D721Med (cell line): Measurements from ENCODE around the gene PRR7.
A peak's percentile ranks its signal among the peaks of the same experiment; 100 is the strongest.

ENCODE experiments used
- DNase-seq: peaks from one replicate; pipeline ENCODE4 v3.0.0; 2011; ENCODE audit warnings: low spot score; ENCODE audit not compliant: insufficient read length
- FAIRE-seq: peaks from 2 replicates; lab custom pipeline; 2011; peaks lifted over from hg19 to GRCh38; lab: Jason Lieb, UNC
- TF ChIP-seq, protein P1 (sequence below): IDR thresholded peaks from 2 replicates; pipeline ENCODE4 v1.5.1; 2012; ENCODE audit warnings: mild to moderate bottlenecking, control low read depth; ENCODE audit not compliant: insufficient read depth; ENCODE audit errors: missing control alignments

PRR7 gene

DNA sequence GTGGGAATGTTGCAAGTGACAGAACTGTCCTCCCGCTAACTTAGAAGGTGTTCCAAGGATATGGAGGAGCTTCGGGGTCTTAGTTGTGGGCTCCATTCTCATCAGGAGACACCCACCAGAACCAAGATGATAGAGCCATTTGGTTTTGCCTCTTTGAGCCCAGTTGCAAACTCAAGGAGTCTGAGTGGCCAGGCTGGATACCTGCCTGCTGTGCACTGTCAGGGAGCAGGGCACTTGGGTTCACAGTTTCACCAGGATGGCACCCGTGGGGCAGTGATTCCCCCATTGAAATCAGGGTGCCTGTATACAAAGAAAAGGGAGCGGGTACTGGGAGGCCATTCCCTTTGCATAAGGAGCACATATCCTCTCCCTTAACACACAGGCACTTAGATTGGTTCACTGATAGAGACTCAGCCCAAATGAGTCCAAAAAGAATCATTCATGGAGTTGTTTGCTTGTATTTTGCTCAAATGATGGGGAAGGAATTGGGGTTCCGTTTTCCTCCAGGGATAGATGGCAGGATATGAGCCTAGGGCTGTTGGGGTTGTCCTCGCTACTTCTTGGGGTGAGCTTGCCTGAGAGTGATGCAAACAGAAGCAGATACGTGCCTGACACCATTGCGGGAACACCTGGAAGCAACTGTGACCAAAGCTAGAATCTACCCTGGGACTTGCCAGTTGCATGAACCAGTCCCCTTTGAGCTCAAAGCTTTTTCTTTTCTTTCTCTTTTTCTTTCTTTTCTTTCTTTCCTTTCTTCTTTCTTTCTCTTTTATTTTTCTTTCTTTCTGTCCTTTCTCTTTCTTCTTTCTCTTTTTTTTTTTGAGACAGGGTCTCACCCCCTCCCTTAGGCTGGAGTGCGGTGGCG, 1.3 kb upstream of the PRR7 start:
- FAIRE-seq (no peak), DNase-seq (no peak)
- TF ChIP-seq, protein P1, sequence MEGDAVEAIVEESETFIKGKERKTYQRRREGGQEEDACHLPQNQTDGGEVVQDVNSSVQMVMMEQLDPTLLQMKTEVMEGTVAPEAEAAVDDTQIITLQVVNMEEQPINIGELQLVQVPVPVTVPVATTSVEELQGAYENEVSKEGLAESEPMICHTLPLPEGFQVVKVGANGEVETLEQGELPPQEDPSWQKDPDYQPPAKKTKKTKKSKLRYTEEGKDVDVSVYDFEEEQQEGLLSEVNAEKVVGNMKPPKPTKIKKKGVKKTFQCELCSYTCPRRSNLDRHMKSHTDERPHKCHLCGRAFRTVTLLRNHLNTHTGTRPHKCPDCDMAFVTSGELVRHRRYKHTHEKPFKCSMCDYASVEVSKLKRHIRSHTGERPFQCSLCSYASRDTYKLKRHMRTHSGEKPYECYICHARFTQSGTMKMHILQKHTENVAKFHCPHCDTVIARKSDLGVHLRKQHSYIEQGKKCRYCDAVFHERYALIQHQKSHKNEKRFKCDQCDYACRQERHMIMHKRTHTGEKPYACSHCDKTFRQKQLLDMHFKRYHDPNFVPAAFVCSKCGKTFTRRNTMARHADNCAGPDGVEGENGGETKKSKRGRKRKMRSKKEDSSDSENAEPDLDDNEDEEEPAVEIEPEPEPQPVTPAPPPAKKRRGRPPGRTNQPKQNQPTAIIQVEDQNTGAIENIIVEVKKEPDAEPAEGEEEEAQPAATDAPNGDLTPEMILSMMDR = no peak

DNA sequence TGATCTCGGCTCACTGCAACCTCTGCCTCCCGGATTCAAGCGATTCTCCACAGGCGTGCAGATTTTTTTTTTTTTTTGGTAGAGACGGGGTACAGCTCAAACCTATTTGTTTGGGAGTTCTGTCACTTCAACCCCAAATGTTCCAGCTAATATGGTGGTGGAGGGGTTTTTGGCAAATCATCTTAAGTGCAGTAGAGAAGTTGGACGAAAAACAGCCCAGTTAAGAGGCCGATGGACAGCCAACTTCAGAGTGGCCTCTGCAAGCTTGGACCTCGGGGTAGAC, 756 bp upstream of the PRR7 start:
- DNase-seq (no peak), FAIRE-seq (no peak)
- TF ChIP-seq, protein P1 = no peak

DNA sequence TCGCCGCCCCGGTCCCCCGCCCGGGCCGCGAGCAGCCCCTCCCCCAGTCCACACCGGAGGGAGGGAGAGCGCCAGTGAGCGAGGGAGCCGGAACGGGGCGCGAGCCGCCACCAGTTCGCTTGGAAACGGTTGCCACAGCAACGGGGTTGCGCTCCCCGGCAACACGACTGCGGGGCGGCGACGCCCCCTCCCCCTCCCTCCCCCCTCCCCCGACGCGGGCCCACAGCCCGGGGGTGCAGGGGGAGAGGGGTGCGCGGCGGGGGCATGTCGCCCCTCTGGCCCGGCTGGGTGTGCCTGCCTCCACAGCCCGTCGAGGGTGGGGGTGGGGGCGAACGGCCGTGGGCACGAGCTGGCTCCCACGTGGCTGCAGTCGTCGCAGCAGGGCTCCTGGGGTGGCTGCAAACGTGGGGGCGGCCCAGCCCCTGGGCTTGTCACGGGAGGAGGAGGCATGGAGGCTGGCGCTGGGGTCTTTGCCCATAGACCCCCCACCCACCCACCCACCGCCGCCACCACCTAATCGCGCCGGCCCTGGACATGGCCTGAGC, 524 bp downstream of the PRR7 start:
- FAIRE-seq (no peak), DNase-seq (peak; percentile 68)
- TF ChIP-seq, protein P1 = no peak

DNA sequence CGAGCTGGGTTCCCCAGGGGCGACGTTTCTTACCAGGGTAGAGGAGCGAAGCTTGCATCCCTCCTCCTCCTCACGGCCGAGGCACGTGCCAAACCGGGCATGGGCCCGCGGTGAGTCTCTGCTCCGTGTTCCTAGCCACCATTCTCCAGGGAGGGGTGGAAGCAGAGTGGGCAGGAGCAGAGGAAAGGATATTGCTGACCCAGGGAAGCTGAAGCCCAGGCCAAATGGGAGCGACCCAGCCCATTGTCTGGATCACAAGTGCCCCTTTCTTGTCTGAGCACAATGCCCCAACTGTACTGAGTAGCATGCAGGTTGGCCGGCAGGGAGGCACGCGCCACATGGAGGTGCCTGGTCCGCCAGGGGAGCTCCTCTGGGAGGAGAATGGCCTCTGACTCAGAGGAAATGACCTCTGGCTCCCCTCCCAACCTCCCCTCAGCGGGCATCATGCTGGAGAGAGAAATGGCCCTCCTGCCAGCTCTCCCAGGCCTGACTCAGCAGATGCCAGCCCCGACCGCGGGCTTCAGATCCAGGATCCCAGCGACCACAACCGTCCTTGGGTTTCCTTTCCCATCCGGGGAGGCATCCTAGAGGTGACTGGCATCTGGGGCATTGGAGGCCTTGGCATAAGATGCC, 1.1 kb downstream of the PRR7 start:
- TF ChIP-seq, protein P1 = no peak
- DNase-seq (no peak), FAIRE-seq (no peak)

DNA sequence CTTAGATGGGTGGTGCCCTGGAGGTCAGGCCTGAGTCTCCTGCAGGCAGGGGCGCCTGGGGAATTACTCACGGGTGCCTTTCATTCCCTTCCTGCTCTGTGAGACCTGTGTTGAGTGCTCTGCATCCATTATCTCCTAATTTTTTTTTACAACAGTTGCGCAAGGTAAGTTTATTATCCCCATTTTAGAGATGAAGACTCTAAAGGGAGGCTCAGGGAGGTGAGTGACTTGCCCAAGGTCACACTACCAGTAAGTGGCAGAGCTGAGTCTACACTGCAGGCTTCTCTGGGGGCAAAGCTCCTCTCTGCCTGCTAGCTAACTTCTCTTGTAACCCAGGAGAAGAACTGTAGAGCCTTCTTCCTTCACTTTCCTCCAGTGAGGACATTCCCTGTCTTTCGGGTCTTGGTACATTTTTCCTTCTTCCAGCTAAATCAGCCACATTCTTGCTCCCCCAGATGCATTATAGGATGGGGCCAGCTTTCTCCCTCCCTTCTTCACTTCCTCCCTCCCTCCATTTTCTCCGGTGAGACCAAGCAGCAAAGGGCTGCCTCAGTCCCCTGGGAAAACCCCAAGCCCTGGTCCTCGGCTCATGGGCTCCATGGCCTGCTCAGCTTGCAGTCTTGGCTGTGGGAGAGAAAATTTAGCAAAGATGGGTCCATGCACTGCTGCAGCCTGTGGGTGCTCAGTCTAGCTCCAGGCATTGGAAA, 1.8 kb downstream of the PRR7 start:
- TF ChIP-seq, protein P1 = no peak
- no peak for DNase-seq
- FAIRE-seq = no peak

DNA sequence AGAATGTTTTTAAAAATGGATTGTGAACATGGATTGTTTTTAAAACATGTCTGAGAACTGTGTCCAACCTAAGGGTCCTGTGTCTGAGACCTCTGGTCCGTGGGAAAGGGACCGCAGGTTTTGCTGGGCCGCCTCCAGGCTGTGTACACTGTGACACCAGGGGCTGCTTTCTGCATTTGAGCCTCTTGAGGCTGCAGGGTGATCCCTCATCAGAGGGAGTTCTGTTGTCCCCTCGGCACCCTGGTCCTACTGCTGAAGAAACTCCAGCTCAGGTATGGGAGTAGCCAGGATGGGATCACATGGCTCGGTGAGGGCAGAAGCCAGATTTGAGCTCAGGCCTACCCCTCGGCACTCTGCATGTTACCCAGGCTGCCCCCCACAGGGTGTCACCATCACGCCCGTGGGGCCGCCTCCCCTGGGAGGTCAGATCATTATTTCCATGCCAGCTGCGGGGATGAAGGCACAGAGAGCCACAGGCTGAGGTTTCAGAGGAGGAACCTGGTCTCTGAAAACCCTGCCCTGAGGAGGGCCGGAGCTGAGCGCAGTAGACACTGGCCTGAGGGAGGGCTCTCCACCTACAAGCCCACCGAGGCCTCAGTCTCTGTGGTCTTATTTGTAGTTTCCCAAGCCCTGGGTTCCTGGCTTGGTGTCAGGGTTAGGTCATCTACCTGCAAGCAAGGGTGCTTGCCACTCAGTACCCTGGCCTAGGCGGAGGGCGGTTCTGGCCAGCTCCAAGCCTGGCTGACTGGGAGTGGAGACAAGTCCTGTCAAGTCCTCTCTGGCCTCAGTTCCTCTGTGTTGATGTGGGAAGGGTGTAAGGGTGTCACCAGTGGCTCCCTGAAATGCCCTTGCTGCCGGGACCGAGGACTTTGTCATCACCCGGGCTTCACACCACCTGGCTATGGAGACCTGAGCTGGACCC, 2.8 kb downstream of the PRR7 start:
- no peak for FAIRE-seq
- TF ChIP-seq, protein P1 = no peak
- no peak for DNase-seq
